PC-9 (cell line): ENCODE measurements around the gene INHBB. TPM values are rescaled to one million over a fixed set of nuclear protein-coding genes. Genes with fewer than 3 reads are reported as not detected.

ENCODE experiments used
- BruUV-seq: library from RNA; stranded (reverse); fragments of 400-500 nt; replicated peaks from 2 replicates; lab custom pipeline; 2021; lab: Mats Ljungman, UMichigan
- CTCF ChIA-PET: fragments of 300-600 bp; sonication (Branson Sonifier 250); formaldehyde crosslinking; loops from one replicate; lab custom pipeline; 2022; ENCODE audit warnings: antibody characterized with exemption; lab: Charles Lee
- POLR2A ChIA-PET: fragments of 300-600 bp; sonication (Branson Sonifier 250); formaldehyde crosslinking; loops from one replicate; lab custom pipeline; 2022; ENCODE audit warnings: antibody characterized with exemption; ENCODE audit not compliant: unreplicated experiment; lab: Charles Lee
- DNase-seq, 2 experiments: peaks; one replicate each; pipeline versions ENCODE4 v3.0.0 to v3.0.0-alpha.2; 2015 to 2022; ENCODE audit warnings: mixed read lengths in 1 of 2
- H2AFZ ChIP-seq: fragments of 200-600 bp; sonication (generic); 2 replicates; pipeline ENCODE4 v1.8.1; 2017; ENCODE audit warnings: antibody characterized with exemption
- H3F3A ChIP-seq: fragments of 200-600 bp; sonication (generic); 2 replicates; pipeline ENCODE4 v1.8.1; 2017; ENCODE audit warnings: antibody characterized with exemption, mild to moderate bottlenecking, low read depth; ENCODE audit not compliant: insufficient read depth
- H3K27ac ChIP-seq: fragments of 200-600 bp; sonication (generic); 2 replicates; pipeline ENCODE4 v1.6.1; 2016; ENCODE audit warnings: mixed run types
- H3K27me3 ChIP-seq: fragments of 200-600 bp; sonication (generic); 2 replicates; pipeline ENCODE4 v1.6.1; 2016; ENCODE audit warnings: low read depth, mixed run types; ENCODE audit not compliant: insufficient read depth
- H3K36me3 ChIP-seq: fragments of 200-600 bp; sonication (generic); 2 replicates; pipeline ENCODE4 v1.6.1; 2016; ENCODE audit warnings: low read depth, mixed run types
- H3K4me1 ChIP-seq: fragments of 200-600 bp; sonication (generic); replicated peaks from 2 replicates; pipeline ENCODE4 v1.6.1; 2016; ENCODE audit warnings: mixed run types; ENCODE audit not compliant: insufficient read depth
- H3K4me2 ChIP-seq: fragments of 200-600 bp; sonication (generic); 2 replicates; pipeline ENCODE4 v1.6.1; 2017; ENCODE audit warnings: mixed run types
- H3K4me3 ChIP-seq: fragments of 200-600 bp; sonication (generic); 2 replicates; pipeline ENCODE4 v1.6.1; 2016; ENCODE audit warnings: mixed run types
- H3K79me2 ChIP-seq: fragments of 200-600 bp; sonication (generic); 2 replicates; pipeline ENCODE4 v1.6.1; 2017; ENCODE audit warnings: low read depth, mixed run types
- H3K9me2 ChIP-seq: fragments of 200-600 bp; sonication (generic); 2 replicates; pipeline ENCODE4 v1.8.1; 2017; ENCODE audit warnings: mild to moderate bottlenecking; ENCODE audit not compliant: insufficient read depth
- H3K9me3 ChIP-seq: fragments of 200-600 bp; sonication (generic); 2 replicates; pipeline ENCODE4 v1.8.1; 2016; ENCODE audit warnings: low read depth; ENCODE audit not compliant: insufficient read depth
- H4K20me1 ChIP-seq: fragments of 200-600 bp; sonication (generic); 2 replicates; pipeline ENCODE4 v1.8.1; 2017; ENCODE audit not compliant: insufficient read depth
- CTCF ChIP-seq: fragments of 200-600 bp; sonication (generic); conservative IDR thresholded peaks from 2 replicates; pipeline ENCODE4 v1.6.1; 2017; ENCODE audit warnings: mixed run types, antibody characterized with exemption, mild to moderate bottlenecking, moderate library complexity
- EZH2 ChIP-seq: fragments of 200-600 bp; sonication (generic); IDR thresholded peaks from 2 replicates; pipeline ENCODE4 v1.8.0; 2017; ENCODE audit warnings: antibody characterized with exemption, low read depth
- intact Hi-C: fragments of 100-400 bp; cut with micrococcal nuclease; formaldehyde crosslinking; loops from one replicate; pipeline ENCODE4 v1.10.0; 2022; ENCODE audit not compliant: unreplicated experiment
- total RNA-seq: library from RNA; stranded (reverse); gene quantifications from 2 replicates; pipeline ENCODE4 v1.2.3, GENCODE V29; 2021

The INHBB gene
- total RNA-seq, 1 experiment from 2014 or later: 57.5 TPM

- intact Hi-C loops: no loop called here
- no peak overlapping the region for H2AFZ ChIP-seq
- H3K4me2 ChIP-seq: no peak overlapping the region
- no peaks in the 10 kb centered on the region for H3K9me3 ChIP-seq
- no peaks in the 10 kb centered on the region for H3K9me2 ChIP-seq
- peaks cover 19% of the 10 kb centered on the region for H3F3A ChIP-seq
- H4K20me1 ChIP-seq: peaks cover 31% of the 10 kb centered on the region
- POLR2A ChIA-PET: no interaction called here
- H3K79me2 ChIP-seq: peaks cover 30% of the 10 kb centered on the region
- TF ChIP-seq EZH2 (no peak), CTCF (no peak)
- H3K36me3 ChIP-seq: peaks cover 21% of the 10 kb centered on the region; the same call in 1 of the 2 replicates
- no peak overlapping the region for H3K27ac ChIP-seq
- no peaks in the 10 kb centered on the region for H3K27me3 ChIP-seq
- no peak for DNase-seq
- CTCF ChIA-PET: no interaction called here
- H3K4me3 ChIP-seq: no peak overlapping the region
- peaks cover 34% of the 10 kb centered on the region for H3K4me1 ChIP-seq
- no TSS peak for BruUV-seq
Measured at GRCh38 chr2:120353931-120354330, 8.0 kb downstream of the INHBB start.

GRCh38 chr2:120354467-120354866 is 8.5 kb downstream of the INHBB start:
- Histone ChIP-seq H3K4me1 (peaks cover 31% of the 10 kb centered on the region), H3F3A (peaks cover 17% of the 10 kb centered on the region), H3K27ac (no peak overlapping the region), H3K27me3 (no peaks in the 10 kb centered on the region), H3K79me2 (peaks cover 25% of the 10 kb centered on the region), H3K4me2 (no peak overlapping the region), H3K36me3 (peaks cover 17% of the 10 kb centered on the region; the same call in 1 of the 2 replicates), H3K4me3 (no peak overlapping the region), H3K9me3 (no peaks in the 10 kb centered on the region), H3K9me2 (no peaks in the 10 kb centered on the region), H2AFZ (no peak overlapping the region), H4K20me1 (peaks cover 26% of the 10 kb centered on the region)
- BruUV-seq: no TSS peak
- CTCF ChIA-PET: no interaction called here
- intact Hi-C loops: no loop called here
- no peak for DNase-seq
- POLR2A ChIA-PET: no interaction called here
- TF ChIP-seq EZH2 (no peak), CTCF (no peak)

GRCh38 chr2:120354935-120355779 is 9.2 kb downstream of the INHBB start:
- intact Hi-C loops: no loop called here
- peaks cover 18% of the 10 kb centered on the region for H3K79me2 ChIP-seq
- H3K9me3 ChIP-seq: no peaks in the 10 kb centered on the region
- peaks cover 10% of the 10 kb centered on the region; the same call in 1 of the 2 replicates for H3K36me3 ChIP-seq
- H3K27me3 ChIP-seq: no peaks in the 10 kb centered on the region
- no peak overlapping the region for H3K4me2 ChIP-seq
- TF ChIP-seq CTCF: no peak
- H3K9me2 ChIP-seq: no peaks in the 10 kb centered on the region
- peaks cover 31% of the 10 kb centered on the region for H3K4me1 ChIP-seq
- no peak overlapping the region for H3K4me3 ChIP-seq
- H3K27ac ChIP-seq: no peak overlapping the region
- H3F3A ChIP-seq: peaks cover 17% of the 10 kb centered on the region
- ChIA-PET POLR2A (no interaction called here), CTCF (no interaction called here)
- no TSS peak for BruUV-seq
- no peak overlapping the region for H2AFZ ChIP-seq
- DNase-seq: no peak
- peaks cover 19% of the 10 kb centered on the region for H4K20me1 ChIP-seq
